ENCODE measurements around the gene SLIT3. TPM values are rescaled to one million over a fixed set of nuclear protein-coding genes. Genes with fewer than 3 reads are reported as not detected.
"Not testable (repeated sequence)": the region's sequence is repeated elsewhere in the genome, so short reads cannot be mapped to it uniquely, and the experiment has no call there.

Gene SLIT3
- total RNA-seq, 4 donors from 2014 or later = 28.4 to 77.2 (median 63.8) TPM

DNA sequence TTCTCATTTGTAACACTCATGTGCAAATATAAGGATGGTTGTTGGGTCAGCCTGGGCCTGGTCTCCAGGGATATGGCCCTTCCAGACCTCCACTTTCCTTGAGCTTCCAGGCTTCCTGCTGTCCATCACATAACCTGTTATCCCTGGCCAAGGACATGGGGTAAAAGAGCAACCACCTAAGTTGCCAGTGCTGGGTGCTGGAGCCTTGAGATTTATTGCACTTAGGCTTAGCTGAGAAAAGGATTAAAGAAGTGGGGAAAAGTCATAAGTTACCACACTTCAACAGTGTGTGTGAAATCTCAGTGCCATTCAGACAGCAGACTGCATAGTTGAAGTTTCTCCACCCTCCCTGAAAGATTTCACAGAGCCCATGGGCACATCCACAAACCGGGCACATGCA, 663.1 kb downstream of the SLIT3 start:
- no peaks in the 10 kb centered on the region for H3K36me3 ChIP-seq
- H3K27me3 ChIP-seq = no peaks in the 10 kb centered on the region
- H3K27ac ChIP-seq = no peak overlapping the region
- 93 to 100% methylated on average over 1 of the region's 1 CpG for WGBS, 2 donors
- TF ChIP-seq POLR2A (IDR thresholded peaks at IDR 0.05) = no peak
- TF ChIP-seq, protein P1, sequence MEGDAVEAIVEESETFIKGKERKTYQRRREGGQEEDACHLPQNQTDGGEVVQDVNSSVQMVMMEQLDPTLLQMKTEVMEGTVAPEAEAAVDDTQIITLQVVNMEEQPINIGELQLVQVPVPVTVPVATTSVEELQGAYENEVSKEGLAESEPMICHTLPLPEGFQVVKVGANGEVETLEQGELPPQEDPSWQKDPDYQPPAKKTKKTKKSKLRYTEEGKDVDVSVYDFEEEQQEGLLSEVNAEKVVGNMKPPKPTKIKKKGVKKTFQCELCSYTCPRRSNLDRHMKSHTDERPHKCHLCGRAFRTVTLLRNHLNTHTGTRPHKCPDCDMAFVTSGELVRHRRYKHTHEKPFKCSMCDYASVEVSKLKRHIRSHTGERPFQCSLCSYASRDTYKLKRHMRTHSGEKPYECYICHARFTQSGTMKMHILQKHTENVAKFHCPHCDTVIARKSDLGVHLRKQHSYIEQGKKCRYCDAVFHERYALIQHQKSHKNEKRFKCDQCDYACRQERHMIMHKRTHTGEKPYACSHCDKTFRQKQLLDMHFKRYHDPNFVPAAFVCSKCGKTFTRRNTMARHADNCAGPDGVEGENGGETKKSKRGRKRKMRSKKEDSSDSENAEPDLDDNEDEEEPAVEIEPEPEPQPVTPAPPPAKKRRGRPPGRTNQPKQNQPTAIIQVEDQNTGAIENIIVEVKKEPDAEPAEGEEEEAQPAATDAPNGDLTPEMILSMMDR (IDR thresholded peaks at IDR 0.05) = no peak
- no peaks in the 10 kb centered on the region for H3K4me1 ChIP-seq
- DNase-seq = no peak
- H3K9me3 ChIP-seq = no peaks in the 10 kb centered on the region
- intact Hi-C loops (cut with DNase I) = no loop called here
- H3K4me3 ChIP-seq (replicated peaks in 1 of 3) = no peak overlapping the region

DNA sequence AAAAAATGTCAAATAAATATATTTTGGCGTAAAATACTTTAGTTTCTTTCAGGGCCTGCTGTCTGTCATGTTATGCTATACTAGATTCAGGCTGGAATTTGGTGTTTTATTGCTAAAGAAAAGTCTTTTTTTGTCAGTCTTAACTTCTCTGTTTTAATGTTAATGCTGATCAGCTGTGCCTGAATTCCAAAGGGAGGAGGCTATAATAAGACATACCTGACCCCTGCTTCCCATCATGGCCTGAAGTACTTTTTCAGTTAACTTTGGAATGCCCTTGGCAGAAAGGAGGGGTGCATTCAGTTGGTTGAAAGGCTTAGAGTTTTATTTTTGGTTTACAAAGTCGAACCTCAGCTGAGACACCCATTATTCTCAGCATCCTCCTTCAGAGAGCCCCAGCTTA, 663.7 kb downstream of the SLIT3 start:
- TF ChIP-seq, protein P1 (IDR thresholded peaks at IDR 0.05) = no peak
- no peak for TF ChIP-seq POLR2A (IDR thresholded peaks at IDR 0.05)
- 80 to 86% methylated on average over 2 of the region's 2 CpGs for WGBS, 2 donors

DNA sequence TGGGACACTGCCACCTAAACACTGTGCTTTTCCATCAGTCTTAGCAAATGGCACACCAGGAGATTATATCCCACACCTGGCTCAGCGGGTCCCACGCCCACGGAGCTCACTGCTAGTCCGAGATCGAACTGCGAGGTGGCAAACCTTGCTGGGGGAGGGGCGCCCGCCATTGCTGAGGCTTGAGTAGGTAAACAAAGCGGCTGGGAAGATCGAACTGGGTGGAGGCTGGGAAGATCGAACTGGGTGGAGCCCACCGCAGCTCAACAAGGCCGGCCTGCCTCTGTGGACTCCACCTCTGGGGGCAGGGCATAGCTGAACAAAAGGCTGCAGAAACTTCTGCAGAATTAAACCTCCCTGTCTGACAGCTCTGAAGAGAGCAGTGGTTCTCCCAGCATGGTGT, 670.0 kb downstream of the SLIT3 start:
- H3K36me3 ChIP-seq; intact Hi-C loops (cut with DNase I); H3K27me3 ChIP-seq; H3K27ac ChIP-seq; H3K4me1 ChIP-seq; H3K4me3 ChIP-seq (replicated peaks in 1 of 3); H3K9me3 ChIP-seq; DNase-seq: not testable (repeated sequence)
- 90 to 95% methylated on average over 13 of the region's 13 CpGs for WGBS, 2 donors

More for the DNA sequence above, 663.7 kb downstream of the SLIT3 start:
- Histone ChIP-seq H3K4me3 (replicated peaks in 1 of 3) (no peak overlapping the region), H3K4me1 (no peaks in the 10 kb centered on the region), H3K27ac (no peak overlapping the region), H3K27me3 (no peaks in the 10 kb centered on the region), H3K36me3 (no peaks in the 10 kb centered on the region), H3K9me3 (no peaks in the 10 kb centered on the region)
- intact Hi-C loops (cut with DNase I) = no loop called here
- DNase-seq = no peak

DNA sequence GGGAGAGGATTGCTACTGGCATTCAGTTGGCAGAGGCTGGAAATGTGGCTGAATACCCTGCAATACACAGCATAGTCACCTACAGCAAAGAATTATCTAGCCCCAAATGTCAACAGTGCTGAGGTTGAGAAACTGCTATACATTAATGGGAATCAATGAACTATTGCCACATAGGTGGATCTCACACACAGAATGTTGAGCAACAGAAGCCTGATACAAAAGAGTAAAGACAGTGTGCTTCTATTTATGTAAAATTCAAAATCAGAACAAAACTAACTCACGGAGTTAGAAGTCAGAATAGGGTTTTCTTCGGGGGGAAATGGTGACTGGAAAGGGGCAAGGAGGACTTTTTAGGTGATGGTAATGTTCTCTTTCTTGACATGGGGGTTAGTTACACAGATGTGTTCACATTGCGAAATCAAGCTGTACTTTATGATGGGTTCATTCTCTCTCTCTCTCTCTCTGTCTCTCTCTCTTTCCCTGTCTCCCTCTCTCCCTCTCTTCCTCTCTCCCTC, 676.0 kb downstream of the SLIT3 start:
- Histone ChIP-seq H3K36me3 (no peaks in the 10 kb centered on the region), H3K4me1 (no peaks in the 10 kb centered on the region), H3K27ac (no peak overlapping the region), H3K9me3 (no peaks in the 10 kb centered on the region), H3K27me3 (no peaks in the 10 kb centered on the region), H3K4me3 (replicated peaks in 1 of 3) (no peak overlapping the region)
- 84 to 86% methylated on average over 3 of the region's 3 CpGs for WGBS, 2 donors
- TF ChIP-seq POLR2A (IDR thresholded peaks at IDR 0.05) = no peak
- TF ChIP-seq, protein P1 (IDR thresholded peaks at IDR 0.05) = no peak
- DNase-seq = no peak
- intact Hi-C loops (cut with DNase I) = no loop called here

DNA sequence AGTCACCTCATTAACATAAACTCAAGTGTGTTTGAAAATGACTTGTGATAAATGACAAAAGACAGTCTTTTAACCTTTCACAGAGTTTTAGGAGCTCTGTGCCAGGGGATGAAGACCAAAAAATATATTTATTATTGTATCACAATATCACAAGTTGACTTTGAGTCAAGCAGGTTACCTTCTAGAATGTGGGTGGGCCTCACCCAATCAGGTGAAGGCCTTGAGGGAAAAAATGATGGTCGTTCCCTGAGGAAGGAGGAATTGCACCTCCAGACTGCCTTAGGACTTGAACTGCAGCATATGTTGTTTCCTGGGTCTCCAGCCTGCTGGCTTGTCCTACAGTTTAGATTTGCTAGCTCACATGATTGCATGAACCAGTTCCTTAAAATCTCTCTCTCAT, 680.1 kb downstream of the SLIT3 start:
- TF ChIP-seq, protein P1 (IDR thresholded peaks at IDR 0.05) = no peak
- TF ChIP-seq POLR2A (IDR thresholded peaks at IDR 0.05) = no peak
- DNase-seq = no peak
- Histone ChIP-seq H3K36me3 (no peaks in the 10 kb centered on the region), H3K27ac (no peak overlapping the region), H3K27me3 (no peaks in the 10 kb centered on the region), H3K4me3 (replicated peaks in 1 of 3) (no peak overlapping the region), H3K4me1 (no peaks in the 10 kb centered on the region), H3K9me3 (no peaks in the 10 kb centered on the region)
- intact Hi-C loops (cut with DNase I) = no loop called here
- WGBS, 2 donors = 89 to 90% methylated on average over 1 of the region's 1 CpG

DNA sequence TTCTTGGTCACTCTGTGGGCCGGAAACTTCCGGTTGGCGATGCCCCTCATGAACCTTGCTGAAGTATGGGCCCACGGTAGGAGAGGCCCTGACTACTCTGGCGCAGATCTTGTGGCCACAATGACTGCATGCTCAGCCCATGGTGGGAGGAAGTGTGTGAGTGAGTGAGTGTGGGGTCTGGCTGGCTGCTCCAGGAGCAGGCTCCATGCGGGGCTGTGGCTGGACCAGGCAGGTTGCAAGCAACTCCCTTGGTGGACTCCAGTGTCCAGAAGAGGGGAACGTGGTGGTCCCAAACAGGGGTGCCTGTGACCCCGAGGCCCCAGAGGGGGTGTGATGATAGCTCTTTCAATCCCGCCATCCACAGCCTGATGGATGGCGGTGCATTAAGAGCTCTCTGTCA, 686.3 kb downstream of the SLIT3 start:
- Histone ChIP-seq H3K4me3 (replicated peaks in 1 of 3) (no peak overlapping the region), H3K4me1 (no peaks in the 10 kb centered on the region), H3K27ac (no peak overlapping the region), H3K27me3 (no peaks in the 10 kb centered on the region), H3K36me3 (no peaks in the 10 kb centered on the region), H3K9me3 (no peaks in the 10 kb centered on the region)
- intact Hi-C loops (cut with DNase I) = no loop called here
- no peak for DNase-seq
- TF ChIP-seq, protein P1 (IDR thresholded peaks at IDR 0.05) = no peak
- no peak for TF ChIP-seq POLR2A (IDR thresholded peaks at IDR 0.05)
- 93 to 95% methylated on average over 6 to 10 of the region's 10 CpGs for WGBS, 2 donors
